ENCODE measurements around the gene TMX1. TPM values are rescaled to one million over a fixed set of nuclear protein-coding genes. Genes with fewer than 3 reads are reported as not detected.
A peak's percentile ranks its signal among the peaks of the same experiment; 100 is the strongest.

Gene TMX1
- total RNA-seq, 3 donors from 2014 or later, result 31.5 to 44.1 (median 41.8) TPM

DNA sequence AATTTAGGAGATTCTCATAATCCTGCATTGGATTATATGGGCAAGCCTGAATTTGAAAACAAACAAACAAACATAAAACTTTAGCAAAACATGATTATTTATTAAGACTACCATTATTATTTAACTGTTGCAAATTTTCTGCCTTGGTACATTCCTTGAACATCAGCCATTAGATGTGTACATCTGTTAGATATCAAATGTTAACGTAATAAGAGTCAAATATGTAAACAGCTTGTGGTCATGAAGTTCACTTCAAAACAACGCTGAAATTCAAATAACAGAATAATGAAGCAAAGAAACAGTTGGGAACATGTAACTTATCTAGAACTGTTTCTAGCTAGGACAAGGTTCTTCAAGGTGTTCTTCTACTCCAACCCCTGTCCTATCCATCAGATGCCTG lies 14.3 kb upstream of the TMX1 start:
- H3K9me3 ChIP-seq, result no peaks in the 10 kb centered on the region
- no peaks in the 10 kb centered on the region for H3K4me1 ChIP-seq
- intact Hi-C loops (cut with DNase I; ENCODE audit: low total_unique reads), result no loop called here
- no peak overlapping the region for H3K27ac ChIP-seq
- no peaks in the 10 kb centered on the region for H3K36me3 ChIP-seq
- DNase-seq (ENCODE audit: low spot score in 2 of 2), result no peak
- no peaks in the 10 kb centered on the region for H3K27me3 ChIP-seq
- TF ChIP-seq, protein P1, sequence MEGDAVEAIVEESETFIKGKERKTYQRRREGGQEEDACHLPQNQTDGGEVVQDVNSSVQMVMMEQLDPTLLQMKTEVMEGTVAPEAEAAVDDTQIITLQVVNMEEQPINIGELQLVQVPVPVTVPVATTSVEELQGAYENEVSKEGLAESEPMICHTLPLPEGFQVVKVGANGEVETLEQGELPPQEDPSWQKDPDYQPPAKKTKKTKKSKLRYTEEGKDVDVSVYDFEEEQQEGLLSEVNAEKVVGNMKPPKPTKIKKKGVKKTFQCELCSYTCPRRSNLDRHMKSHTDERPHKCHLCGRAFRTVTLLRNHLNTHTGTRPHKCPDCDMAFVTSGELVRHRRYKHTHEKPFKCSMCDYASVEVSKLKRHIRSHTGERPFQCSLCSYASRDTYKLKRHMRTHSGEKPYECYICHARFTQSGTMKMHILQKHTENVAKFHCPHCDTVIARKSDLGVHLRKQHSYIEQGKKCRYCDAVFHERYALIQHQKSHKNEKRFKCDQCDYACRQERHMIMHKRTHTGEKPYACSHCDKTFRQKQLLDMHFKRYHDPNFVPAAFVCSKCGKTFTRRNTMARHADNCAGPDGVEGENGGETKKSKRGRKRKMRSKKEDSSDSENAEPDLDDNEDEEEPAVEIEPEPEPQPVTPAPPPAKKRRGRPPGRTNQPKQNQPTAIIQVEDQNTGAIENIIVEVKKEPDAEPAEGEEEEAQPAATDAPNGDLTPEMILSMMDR (IDR thresholded peaks at IDR 0.05), result no peak
- no peak for TF ChIP-seq POLR2A (IDR thresholded peaks at IDR 0.05)
- no peak for TF ChIP-seq POLR2AphosphoS5 (IDR thresholded peaks at IDR 0.05)
- H3K4me3 ChIP-seq, result no peak overlapping the region

DNA sequence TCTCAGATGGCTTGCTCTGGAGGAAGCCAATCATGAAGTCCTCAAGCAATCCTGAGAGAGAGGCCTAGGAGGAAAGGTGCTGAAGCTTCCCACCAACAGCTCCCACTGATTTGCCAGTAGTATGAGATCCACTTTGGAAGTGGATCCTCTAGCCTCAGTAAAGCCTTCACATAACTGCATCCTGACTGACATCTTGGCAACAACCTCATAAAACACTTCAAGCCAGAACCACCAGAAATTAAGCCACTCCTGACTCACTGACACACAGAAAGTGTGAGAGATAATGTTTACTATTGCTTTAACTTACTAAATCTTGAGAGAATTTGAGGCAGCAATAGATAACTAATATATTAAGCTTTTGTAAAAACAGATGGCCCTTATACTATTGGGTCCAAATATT lies 11.7 kb upstream of the TMX1 start:
- intact Hi-C loops (cut with DNase I; ENCODE audit: low total_unique reads), result no loop called here
- Histone ChIP-seq H3K36me3 (no peaks in the 10 kb centered on the region), H3K9me3 (no peaks in the 10 kb centered on the region), H3K27ac (no peak overlapping the region), H3K27me3 (no peaks in the 10 kb centered on the region), H3K4me3 (no peak overlapping the region), H3K4me1 (no peaks in the 10 kb centered on the region)
- no peak for DNase-seq (ENCODE audit: low spot score in 2 of 2)
- TF ChIP-seq POLR2AphosphoS5 (IDR thresholded peaks at IDR 0.05) (no peak), POLR2A (IDR thresholded peaks at IDR 0.05) (no peak)
- TF ChIP-seq, protein P1 (IDR thresholded peaks at IDR 0.05), result no peak

DNA sequence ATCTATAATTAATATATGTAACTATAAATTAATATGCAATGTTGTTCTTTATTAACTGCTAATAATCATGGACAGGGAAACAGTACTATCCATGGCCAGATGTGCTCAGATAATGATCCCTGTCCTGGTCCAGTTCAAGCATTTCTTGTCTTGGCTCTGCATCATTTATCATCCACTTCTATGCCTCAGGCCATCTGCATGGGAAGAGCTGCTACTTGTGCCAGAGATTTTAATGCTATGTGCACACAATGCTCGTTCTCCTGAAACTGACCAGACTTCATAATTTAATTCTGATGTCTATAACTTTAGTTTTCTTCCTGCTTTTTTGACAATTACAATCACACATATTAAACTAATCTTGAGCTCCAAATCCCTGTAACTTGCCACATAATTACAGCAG lies 11.2 kb upstream of the TMX1 start:
- no peak for DNase-seq (ENCODE audit: low spot score in 2 of 2)

DNA sequence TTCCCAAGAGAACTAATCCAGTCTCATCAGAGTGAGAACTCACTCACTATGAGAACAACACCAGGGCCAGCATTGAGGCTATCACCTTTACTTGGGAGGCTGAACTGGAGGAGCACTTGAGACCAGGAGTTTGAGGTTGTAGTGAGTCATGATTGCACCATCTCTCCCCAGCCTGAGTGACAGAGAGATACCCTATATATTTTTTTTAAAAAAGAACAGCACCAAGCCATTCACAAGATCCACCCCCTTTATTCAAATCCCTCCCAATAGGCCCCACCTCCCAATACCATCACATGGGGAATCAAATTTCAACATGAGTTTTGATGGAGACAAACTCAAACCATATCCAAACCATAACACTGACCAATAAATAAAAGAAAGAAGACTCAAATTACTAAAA lies 3.7 kb upstream of the TMX1 start:
- peaks cover 0 to 5% of the 10 kb centered on the region in 2 donors for H3K4me1 ChIP-seq
- TF ChIP-seq, protein P1 (IDR thresholded peaks at IDR 0.05), result no peak
- no peak for TF ChIP-seq POLR2AphosphoS5 (IDR thresholded peaks at IDR 0.05)
- TF ChIP-seq POLR2A (IDR thresholded peaks at IDR 0.05), result no peak
- no peaks in the 10 kb centered on the region for H3K36me3 ChIP-seq
- intact Hi-C loops (cut with DNase I; ENCODE audit: low total_unique reads), result no loop called here
- no peak overlapping the region for H3K4me3 ChIP-seq
- H3K27ac ChIP-seq, result no peak overlapping the region
- H3K9me3 ChIP-seq, result no peaks in the 10 kb centered on the region
- DNase-seq (ENCODE audit: low spot score in 2 of 2), result no peak
- no peaks in the 10 kb centered on the region for H3K27me3 ChIP-seq

More for the DNA sequence above, 11.2 kb upstream of the TMX1 start:
- Histone ChIP-seq H3K36me3 (no peaks in the 10 kb centered on the region), H3K27me3 (no peaks in the 10 kb centered on the region), H3K27ac (no peak overlapping the region), H3K4me1 (no peaks in the 10 kb centered on the region), H3K4me3 (no peak overlapping the region), H3K9me3 (no peaks in the 10 kb centered on the region)
- intact Hi-C loops (cut with DNase I; ENCODE audit: low total_unique reads), result no loop called here
- no peak for TF ChIP-seq POLR2AphosphoS5 (IDR thresholded peaks at IDR 0.05)
- TF ChIP-seq POLR2A (IDR thresholded peaks at IDR 0.05), result no peak
- TF ChIP-seq, protein P1 (IDR thresholded peaks at IDR 0.05), result no peak

DNA sequence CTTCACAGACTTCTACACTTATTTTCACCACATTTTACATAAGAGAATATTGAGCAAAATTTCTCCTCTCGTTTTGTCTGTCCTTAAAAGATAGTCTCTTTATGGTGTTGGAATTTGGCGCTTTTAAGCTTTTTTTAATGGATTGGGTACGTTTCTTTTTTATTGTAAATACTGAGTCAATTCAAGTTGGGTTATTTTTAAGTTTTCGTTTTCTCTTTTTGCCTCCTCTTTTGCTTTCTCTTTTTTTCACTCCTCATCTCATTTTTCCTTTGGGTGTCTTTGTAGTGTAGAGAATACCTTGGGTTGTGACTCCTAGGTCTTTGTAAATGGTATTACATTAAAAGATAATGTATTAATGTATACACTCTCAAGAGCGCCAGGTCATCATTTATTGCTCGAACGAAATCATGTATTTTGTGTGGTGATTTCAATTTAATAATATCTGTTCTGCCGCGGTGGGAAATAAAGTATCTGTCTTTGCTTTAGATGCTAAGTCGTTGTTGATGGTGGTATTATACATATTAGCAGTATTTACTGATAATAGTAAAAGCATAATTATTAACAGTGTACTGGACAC lies 845 bp downstream of the TMX1 start:
- Histone ChIP-seq H3K9me3 (no peaks in the 10 kb centered on the region), H3K4me1 (peaks cover 0 to 8% of the 10 kb centered on the region in 2 donors), H3K27ac (peak overlapping the region in 1 of 2 donors; percentile 83), H3K36me3 (no peaks in the 10 kb centered on the region), H3K27me3 (no peaks in the 10 kb centered on the region), H3K4me3 (peak overlapping the region; percentile 74 to 99 (median 86))
- no peak for DNase-seq (ENCODE audit: low spot score in 2 of 2)
- TF ChIP-seq, protein P1 (IDR thresholded peaks at IDR 0.05), result no peak
- TF ChIP-seq POLR2AphosphoS5 (IDR thresholded peaks at IDR 0.05) (no peak), POLR2A (IDR thresholded peaks at IDR 0.05) (no peak)
- intact Hi-C loops (cut with DNase I; ENCODE audit: low total_unique reads), result no loop called here
